PFSK-1 (cell line): ENCODE measurements around the gene KIRREL3.

Experiments used
- FOXP2 ChIP-seq: optimal IDR thresholded peaks from 2 replicates; pipeline ENCODE3; 2011; ENCODE audit warnings: borderline replicate concordance, control low read depth, inconsistent platforms; ENCODE audit not compliant: insufficient read depth; ENCODE audit errors: extremely low read length, extremely low read depth
- POLR2AphosphoS5 ChIP-seq: IDR thresholded peaks from 2 replicates; pipeline ENCODE4 v1.6.1; 2012; ENCODE audit warnings: low read depth, mild to moderate bottlenecking, control low read depth, low read length, moderate library complexity
- SIN3A ChIP-seq: IDR thresholded peaks from 2 replicates; pipeline ENCODE4 v1.6.1; 2012; ENCODE audit warnings: mild to moderate bottlenecking, low read length, moderate library complexity, borderline replicate concordance; ENCODE audit not compliant: insufficient read depth
- TAF1 ChIP-seq: IDR thresholded peaks from 2 replicates; pipeline ENCODE4 v1.6.1; 2012; ENCODE audit warnings: low read length, control low read depth, borderline replicate concordance; ENCODE audit not compliant: insufficient read depth
- TF ChIP-seq, protein P1 (sequence below), 2 experiments: IDR thresholded peaks; 2 replicates each; pipeline versions ENCODE4 v1.6.1 to v1.8.0; 2011 to 2012; ENCODE audit warnings: low read depth in 2 of 2, low read length in 2 of 2, control low read depth in 1 of 2, inconsistent platforms in 1 of 2, mild to moderate bottlenecking in 1 of 2, moderate library complexity in 1 of 2; ENCODE audit not compliant: insufficient read depth in 1 of 2

The KIRREL3 gene

DNA sequence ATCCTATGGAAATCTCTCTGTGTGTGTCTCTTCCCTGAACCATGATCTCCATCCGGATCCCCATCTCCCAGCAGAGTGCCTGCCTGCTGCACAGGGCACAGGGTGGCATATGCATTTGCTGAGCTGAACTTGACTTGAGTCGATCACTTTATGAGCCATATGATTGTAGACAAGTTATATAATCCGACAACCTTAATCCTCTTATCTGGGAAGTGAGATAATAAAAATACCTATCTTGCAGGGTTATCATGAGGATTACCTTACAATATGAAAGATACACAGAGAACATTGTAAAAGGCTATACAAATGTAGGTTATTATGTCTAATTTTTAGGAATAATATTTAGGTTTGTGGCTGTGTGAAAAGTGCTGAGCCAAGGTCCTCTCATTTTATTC is 520.6 kb downstream of the KIRREL3 start:
- TF ChIP-seq SIN3A (no peak), POLR2AphosphoS5 (no peak)

DNA sequence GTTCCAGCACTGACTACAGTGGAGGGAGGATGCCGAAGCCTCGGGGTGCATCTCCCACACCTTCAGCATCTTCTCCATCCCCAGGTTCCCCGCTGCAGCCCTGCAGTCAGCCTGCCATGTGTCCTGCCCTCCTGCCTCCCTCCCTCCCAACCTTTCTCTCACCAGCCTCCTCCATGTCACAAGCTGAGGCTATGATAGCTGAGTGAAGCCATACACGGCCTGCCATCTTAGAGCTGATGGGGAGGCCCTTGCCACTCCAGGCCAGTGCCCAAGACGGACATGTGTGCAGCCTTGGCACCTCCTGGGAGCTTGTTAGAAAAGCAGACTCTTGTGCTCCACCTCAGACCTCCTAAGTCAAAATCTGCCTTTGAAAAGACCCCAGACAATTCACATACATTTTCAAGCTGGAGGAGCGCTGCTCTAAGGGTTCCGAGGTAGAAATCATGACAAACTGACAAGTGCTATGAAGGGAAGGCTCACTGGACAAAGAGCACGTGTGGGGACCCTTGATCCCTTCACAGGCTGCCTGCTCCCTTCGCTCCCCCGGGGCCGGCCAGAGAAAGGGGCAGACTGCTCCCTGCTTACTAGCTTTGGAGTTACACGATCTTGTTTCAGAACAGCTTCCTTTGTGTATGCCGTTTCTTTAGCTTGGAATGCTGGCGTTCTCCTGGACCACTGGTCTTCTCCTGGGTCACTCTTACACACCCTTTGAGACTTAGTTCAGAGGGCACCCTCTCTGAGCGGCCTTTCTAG is 521.2 kb downstream of the KIRREL3 start:
- TF ChIP-seq SIN3A (no peak), TAF1 (no peak), FOXP2 (no peak), POLR2AphosphoS5 (no peak)
- TF ChIP-seq, protein P1, sequence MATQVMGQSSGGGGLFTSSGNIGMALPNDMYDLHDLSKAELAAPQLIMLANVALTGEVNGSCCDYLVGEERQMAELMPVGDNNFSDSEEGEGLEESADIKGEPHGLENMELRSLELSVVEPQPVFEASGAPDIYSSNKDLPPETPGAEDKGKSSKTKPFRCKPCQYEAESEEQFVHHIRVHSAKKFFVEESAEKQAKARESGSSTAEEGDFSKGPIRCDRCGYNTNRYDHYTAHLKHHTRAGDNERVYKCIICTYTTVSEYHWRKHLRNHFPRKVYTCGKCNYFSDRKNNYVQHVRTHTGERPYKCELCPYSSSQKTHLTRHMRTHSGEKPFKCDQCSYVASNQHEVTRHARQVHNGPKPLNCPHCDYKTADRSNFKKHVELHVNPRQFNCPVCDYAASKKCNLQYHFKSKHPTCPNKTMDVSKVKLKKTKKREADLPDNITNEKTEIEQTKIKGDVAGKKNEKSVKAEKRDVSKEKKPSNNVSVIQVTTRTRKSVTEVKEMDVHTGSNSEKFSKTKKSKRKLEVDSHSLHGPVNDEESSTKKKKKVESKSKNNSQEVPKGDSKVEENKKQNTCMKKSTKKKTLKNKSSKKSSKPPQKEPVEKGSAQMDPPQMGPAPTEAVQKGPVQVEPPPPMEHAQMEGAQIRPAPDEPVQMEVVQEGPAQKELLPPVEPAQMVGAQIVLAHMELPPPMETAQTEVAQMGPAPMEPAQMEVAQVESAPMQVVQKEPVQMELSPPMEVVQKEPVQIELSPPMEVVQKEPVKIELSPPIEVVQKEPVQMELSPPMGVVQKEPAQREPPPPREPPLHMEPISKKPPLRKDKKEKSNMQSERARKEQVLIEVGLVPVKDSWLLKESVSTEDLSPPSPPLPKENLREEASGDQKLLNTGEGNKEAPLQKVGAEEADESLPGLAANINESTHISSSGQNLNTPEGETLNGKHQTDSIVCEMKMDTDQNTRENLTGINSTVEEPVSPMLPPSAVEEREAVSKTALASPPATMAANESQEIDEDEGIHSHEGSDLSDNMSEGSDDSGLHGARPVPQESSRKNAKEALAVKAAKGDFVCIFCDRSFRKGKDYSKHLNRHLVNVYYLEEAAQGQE (IDR thresholded peaks at IDR 0.05; ENCODE audit: insufficient read depth in 1 of 2, low read depth in 2 of 2, low read length in 2 of 2), result no peak

DNA sequence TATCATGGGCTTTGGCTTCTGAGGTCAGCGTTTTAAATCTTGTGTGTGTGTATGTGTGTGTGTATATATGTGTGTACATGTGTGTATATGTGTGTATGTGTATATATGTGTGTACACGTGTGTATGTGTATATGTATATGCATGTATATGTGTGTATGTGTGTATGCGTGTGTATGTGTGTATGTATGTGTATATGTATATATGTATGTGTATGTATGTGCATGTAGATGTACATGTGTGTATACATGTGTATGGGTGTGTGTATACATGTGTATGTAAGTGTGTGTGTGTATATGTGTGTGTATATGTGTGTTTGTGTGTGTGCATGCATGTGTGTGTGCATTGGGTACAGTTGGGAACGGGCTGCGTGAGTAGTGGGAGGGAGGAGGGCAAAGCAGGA is 522.1 kb downstream of the KIRREL3 start:
- TF ChIP-seq SIN3A (no peak), FOXP2 (no peak), POLR2AphosphoS5 (no peak), TAF1 (no peak)
- TF ChIP-seq, protein P1 (IDR thresholded peaks at IDR 0.05; ENCODE audit: insufficient read depth in 1 of 2, low read depth in 2 of 2, low read length in 2 of 2), result no peak

DNA sequence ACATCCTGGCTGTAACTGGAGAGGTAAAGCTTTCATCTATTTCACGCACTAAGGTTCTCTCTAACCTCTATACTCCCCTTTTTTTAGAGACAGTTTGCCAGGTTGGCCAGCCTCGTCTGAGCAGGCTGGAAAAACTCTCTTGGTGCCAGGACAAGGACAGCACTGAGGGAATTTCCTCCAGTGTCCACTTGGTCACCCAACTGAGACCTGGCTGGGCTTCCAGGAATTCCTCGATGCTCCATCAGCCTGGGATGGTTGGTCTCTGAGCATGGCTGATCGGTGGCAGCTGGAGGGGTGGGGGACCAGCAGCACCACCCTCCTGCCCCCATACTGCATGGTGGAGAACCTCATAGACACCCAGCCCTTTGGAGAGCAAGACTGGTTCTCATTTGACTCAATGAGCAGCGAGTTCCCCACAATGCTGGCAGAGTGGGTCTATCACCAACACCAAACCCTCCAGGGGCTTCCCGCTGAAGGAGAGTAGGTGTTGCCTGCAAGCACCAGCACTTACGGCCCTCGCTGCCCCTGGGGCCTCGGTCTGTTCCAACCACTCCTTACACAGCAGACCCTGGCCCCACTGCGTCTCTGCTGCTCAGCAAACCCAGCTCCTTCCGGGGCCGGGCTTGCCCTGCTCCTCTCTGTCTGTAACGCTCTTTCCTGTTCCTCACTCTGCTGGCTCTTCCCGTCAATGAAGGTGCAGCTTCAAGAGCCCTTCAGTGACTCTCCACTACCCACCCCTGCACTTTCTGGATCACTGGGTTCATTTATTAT is 522.9 kb downstream of the KIRREL3 start:
- no peak for TF ChIP-seq POLR2AphosphoS5
- TF ChIP-seq TAF1, result no peak
- TF ChIP-seq SIN3A, result no peak
- TF ChIP-seq, protein P1 (IDR thresholded peaks at IDR 0.05; ENCODE audit: insufficient read depth in 1 of 2, low read depth in 2 of 2, low read length in 2 of 2), result no peak
- no peak for TF ChIP-seq FOXP2

DNA sequence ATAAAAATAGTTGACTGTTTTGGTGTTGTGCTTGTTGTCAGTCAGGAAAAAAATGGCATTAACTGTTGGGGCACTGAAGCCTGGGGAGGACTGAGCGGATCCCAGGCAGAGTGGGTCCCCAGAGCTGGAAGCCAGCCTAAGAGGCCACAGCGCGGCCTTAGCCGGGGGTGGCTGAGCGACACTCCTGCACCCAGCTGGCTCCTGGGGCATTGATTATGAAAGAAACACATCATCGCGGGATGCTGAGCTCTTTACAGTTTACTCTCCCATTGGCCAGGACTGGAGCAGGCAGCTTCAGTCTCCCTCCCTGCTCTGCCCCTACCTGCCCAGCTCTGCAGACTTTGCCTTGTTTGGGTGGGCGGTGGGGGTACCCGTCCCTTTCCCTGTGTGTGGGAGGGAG is 523.6 kb downstream of the KIRREL3 start:
- TF ChIP-seq TAF1, result no peak
- TF ChIP-seq, protein P1 (IDR thresholded peaks at IDR 0.05; ENCODE audit: insufficient read depth in 1 of 2, low read depth in 2 of 2, low read length in 2 of 2), result no peak
- TF ChIP-seq FOXP2, result no peak
- TF ChIP-seq POLR2AphosphoS5, result no peak
- TF ChIP-seq SIN3A, result no peak
